ENCODE results near the gene OTX2. TPM values are rescaled to one million over a fixed set of nuclear protein-coding genes. Genes with fewer than 3 reads are reported as not detected.

OTX2 gene
- total RNA-seq (2014; rRNA removed; shearing (Covaris generic)) = not detected in 2 replicates
- not detected in 2 replicates for polyA plus RNA-seq (2015; cell fraction: cytosol; rRNA removed)
- polyA plus RNA-seq (2015; cell fraction: nucleus; rRNA removed) = not detected in 2 replicates

DNA sequence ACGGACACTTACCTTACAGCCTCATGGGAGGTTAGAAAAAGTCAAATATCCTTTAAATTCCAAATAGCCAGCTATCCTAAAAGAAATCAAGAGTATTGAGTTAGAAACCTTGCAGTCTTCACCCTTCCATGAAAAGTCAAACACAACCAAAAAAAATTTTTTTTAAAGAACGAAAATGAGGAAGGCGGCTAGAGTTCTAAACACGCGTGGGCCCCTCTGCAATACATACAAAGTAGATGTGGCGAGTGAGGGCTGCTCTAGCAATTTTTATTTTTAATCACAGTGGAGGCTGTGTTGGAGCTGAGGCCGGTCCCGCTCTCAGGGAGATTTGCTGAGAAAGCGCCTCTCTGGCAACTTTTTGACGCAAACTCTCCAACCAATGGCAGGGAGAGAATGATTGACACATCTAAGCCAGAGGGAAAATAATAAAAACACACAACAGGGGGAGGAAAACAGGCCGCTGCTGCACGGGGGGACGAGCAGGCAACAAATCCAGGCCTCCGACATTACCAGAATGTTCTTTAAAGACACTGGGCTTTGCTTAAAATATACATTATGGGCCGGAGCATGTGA lies at the start of gene OTX2:
TSS of gene OTX2 (minus strand) at position 333 of the 573 bp plus-strand sequence. CDS start 5,023 bp downstream, outside the sequence.
- DNase-seq (ENCODE audit: low read depth) = no peak

DNA sequence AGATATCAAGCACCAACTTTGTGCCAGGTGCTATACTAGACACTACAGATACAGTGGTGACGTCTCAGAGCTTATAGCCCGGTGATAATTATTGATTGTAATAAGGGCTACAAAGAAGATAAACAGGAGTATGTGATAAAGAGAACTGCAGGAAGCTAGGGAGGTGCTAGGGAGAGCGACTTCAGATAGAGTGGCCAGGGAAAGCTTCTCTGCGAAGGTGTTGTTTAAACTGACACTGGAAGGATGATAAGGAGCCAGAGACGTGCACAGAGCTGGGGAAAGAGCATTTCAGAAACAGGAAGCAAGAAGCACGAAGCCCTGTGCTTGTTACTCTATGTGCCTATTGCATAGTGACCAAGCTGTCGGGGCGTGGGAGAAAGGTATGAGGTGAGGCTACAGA lies 48.1 kb upstream of the OTX2 start:
- DNase-seq (ENCODE audit: low read depth) = no peak

DNA sequence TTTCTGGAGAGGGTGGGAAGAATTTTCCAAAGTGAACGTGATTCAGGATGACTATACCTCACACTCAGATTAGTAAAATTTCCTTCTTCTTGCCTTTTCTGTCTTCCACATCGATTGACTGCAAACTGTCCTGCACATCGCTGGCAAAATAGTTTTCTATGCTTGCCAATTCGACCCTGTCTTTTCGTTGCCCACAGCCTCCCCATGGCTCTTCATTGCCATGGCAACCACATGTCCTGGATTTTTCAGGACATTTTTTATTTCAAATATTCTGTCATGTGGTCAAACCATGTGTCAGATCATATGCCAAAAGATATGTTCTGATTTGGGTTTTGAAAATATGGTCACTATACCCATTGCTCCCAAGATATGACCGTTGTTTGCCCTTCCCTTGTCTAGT lies 46.9 kb upstream of the OTX2 start:
- DNase-seq (ENCODE audit: low read depth) = no peak

DNA sequence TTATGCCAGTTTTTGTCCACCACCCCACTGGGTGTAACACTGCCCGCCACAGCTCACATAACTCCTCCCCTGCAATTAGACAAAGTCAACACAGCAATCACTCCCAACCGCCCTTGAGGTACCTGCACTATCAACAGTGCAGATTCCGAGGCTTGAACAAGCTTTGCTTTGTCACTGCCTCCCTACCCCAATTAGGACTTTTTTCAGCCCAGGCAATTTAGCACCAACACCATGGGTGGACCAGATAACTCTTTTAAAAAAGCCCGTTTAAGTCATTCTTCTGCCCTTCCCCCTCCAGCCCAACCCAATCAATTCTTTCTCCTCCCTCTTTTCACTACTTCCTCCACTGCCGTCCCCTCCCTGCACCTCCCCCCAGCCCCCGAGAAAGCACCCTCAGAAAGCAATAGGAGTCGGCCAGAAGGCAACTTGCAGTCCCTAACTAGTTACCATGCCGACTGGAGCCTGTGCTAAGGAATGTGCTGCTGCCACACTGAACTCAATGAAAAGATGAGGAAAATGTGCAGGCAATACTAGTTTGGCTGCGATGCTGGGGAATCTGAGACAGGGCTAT lies 45.7 kb upstream of the OTX2 start:
- DNase-seq (ENCODE audit: low read depth) = no peak

DNA sequence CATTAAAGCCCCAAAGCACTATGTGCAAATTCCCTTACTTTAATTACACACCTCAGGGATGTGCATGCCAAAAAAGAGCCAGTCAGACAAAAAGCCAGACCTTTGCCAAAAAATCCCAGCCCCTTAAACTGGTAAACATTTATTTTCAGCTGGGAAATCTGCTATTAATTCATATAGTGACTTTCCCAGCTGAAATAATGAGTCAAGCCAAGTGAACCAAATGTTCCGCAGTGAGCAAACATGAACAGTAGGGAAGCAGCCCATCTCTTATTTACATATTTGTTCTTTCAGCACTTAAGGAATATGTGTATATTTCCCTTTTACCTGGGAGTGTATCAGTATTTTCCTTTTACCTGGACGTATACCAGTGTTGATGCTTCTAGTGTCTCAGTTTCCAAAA lies 44.0 kb upstream of the OTX2 start:
- DNase-seq (ENCODE audit: low read depth) = no peak

DNA sequence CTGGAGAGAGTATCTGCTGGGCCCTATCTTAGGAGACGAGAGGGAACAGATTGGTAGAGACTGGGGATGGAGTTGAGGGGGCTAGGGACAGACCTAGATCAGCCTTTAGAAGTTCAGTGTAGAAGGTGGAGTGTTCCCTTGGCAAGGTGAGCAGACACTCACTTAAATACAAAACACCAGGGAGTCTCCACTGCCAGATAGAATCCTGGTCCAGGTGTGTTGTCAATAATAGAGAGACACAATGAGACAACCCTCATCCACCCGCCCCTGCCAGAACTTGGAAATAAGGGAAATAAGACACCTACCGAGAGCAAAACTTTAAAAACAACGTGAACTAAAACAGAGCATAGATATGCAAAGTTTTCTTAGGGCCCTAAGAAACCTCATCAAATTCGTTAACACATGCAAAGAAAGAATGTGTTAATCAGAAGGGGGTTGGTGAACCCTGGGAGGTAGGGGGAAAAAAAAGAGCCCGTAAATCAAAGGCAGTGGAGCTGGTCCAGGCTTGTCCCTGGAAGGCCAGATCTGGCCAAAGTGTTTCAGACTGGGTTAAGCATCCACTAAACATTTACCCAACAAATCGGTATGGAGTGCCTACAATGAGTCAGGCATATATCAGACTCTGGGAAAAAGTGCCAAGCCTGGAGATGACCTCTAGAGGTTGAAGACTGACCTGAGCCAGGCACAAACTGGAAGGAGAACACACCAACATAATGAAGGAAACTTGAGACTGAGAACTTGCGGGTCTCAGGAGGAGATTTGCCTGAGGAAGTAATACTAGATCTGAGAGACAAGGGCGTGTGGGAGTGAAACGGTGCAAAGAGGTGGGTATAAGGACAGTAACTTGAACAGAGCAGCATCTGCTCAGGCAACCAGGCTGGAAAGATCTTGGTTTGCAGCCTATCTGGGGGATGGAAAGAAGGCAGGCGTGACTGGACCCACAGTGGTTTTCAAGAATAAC lies 37.0 kb upstream of the OTX2 start:
- DNase-seq (ENCODE audit: low read depth) = no peak

DNA sequence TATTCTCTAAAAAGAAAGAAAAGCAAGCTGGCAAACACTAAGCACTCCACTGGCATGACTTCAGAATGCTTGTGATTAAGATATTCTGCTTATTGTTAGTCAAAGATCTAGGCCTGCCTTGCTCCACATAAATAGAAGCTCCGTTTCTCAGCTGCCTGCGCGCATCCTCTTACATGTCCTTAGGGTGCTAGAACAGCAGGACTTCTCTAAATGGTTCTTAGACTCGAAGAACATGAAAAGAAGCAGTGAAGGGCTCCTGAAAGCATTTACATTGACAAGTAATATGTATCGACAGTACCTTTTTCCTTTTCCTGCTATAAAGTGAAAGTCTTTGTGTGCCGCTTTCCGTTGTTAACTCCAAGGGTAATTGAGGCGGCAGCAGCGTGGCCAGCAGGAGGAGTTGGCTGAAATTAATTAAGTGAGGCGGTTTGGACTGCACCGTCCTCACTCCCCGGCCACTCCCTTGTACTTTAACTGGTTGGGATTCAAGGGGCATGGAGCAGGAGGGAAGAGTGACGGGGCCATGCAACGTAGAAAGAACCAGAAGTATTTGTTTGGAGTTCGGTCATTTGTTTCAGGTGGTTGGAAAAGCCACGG lies 34.2 kb upstream of the OTX2 start:
- no peak for DNase-seq (ENCODE audit: low read depth)

DNA sequence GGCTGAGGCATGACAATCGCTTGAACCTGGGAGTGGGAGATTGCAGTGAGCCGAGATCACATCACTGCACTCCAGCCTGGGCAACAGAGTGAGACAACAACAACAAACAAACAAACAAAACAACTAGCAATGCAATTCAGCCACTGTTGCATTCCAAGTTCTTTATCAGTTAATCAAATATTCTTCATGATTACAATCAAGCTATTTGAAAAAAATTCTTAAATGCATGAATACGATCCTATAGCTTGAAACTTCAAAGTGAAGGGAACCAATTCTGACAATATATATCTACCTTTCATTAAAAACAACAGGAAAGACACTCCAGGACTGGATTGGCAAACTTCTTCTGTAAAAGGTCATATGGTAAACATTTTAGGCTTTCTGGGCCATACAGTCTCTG lies 31.3 kb upstream of the OTX2 start:
- DNase-seq (ENCODE audit: low read depth) = no peak

DNA sequence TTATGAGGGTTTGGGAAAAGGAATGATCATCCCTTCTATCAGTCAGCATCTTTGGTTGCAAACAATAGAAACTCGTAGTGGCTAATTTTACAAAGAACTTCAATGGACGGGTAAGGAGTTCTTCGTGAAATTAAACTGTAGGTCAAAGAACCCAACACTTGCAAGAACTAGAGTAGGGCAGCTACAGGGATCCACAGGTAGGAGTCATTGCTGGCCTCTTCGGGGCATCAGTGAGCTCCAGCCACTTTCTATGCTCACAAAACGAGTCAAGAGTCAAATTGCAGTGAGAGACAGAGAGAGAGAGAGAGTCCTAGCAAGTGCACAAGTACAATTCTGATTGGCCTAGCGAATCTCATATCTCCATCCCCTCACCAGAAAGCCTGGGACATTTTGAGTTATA lies 29.9 kb upstream of the OTX2 start:
- no peak for DNase-seq (ENCODE audit: low read depth)

DNA sequence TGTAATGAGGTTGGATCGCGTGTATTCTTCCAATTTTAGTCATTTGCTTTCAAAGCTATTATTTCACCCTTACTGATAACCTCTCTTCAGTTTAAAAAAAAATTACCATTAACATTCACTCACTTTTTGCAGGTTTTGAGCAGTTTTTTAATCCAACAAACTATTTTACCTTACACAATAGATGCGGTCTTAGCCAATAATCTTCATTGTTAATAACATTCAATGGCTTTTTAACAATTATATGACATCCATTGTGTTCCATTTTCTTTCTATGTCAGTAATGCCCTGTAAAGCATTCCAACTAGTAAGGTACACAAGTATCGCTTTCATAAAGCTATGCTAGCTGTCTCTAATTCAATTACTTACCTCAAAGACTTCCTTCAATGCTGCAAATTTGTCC lies 18.9 kb upstream of the OTX2 start:
- no peak for DNase-seq (ENCODE audit: low read depth)

DNA sequence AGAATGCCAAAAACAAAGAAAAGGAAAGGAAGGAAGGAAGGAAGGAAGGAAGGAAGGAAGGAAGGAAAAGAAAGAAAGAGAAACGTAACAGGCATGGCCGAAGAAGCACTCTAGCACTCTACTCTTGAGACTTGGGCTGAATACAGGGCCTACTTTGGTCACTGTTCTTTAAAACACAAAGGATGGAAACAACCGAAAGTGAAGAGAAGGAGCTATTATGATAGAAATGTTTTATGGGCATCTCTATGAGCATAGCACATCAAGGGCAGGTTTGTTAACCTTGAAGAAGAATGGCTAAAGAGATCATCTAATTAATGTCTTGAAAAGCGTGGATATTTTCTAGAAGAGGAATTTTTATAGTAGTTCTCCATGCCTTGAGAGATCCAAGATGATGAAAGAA lies 15.9 kb upstream of the OTX2 start:
- no peak for DNase-seq (ENCODE audit: low read depth)

DNA sequence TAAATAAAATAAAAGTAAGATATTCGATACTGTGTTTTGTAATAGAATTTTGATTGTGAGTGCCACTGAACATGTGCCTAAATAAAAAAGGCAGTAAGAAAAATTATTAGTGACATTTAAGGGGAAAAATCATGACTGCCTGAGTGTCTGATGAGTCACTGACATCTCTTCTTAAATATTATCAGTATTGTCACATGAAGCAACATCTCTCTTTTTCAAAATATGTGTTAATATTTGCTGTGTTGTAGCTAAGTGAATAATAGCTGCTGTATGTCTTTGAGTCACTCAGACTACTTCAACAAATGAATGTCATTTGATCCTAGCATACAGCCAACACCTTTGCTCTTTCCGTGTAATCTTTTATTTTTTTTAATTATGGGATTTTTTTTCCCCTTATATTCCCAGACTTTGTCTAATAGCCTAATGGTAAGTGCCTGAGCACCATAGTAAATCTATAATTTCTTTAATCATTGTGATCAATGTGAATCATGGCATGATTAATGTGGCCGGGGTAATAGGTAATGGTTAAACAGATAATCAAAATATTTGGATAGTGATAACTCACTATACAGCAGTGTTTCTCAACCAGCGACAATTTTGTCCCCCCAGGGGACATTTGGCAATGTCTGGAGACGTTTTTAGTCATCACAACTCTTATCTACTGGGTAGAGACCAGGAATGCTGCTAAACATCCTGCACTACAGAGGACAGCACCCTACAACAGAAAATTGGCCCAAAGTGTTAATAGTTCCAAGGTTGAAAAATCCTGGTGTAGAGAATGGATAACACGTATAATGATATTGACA lies 11.7 kb upstream of the OTX2 start:
- DNase-seq (ENCODE audit: low read depth) = no peak

DNA sequence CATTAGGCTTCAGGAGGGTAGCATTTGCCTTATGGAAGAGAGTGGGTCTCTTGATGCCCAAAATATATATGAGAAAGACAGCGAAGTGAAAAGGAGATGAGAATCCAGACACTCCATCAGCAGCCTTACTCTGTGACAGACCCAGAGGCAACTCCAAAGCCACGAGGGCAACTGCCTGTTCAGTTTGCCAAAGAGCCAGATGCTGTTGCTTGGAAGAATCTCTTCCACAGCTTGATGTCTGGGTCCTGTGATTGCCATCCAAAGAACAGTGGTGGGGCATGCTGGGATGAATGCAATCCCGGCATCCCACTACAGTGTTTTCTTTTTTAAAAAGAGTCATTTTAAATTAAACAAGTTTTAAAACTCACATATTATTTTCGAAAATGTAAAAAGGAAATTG lies 10.9 kb upstream of the OTX2 start:
- DNase-seq (ENCODE audit: low read depth) = no peak

DNA sequence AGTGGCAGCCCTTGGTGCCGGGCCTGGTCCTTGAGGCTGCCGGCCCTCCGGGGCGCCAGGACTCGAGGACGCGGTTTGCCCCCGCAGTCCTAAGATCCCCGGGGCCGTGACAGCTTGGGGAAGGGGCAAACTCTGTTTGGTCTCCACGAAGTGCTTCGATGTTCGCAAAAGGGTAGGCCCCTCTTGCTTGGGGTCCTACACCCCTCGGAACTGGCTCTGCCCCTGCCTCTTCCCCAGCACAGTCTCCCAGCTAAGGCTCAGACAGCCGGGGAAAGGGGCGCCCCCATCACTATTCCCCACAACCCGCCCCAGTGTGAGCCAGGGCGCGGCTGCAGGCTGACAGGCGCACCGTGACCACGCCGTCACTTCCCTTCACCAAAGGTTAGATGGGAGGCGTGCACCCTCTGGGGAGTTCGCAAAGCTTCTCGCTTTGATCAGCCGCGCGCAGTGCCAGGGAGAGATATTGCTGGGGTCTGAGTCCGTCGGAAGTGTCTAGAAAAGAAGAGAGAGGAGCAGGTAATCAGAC lies 7.2 kb upstream of the OTX2 start:
- no peak for DNase-seq (ENCODE audit: low read depth)

DNA sequence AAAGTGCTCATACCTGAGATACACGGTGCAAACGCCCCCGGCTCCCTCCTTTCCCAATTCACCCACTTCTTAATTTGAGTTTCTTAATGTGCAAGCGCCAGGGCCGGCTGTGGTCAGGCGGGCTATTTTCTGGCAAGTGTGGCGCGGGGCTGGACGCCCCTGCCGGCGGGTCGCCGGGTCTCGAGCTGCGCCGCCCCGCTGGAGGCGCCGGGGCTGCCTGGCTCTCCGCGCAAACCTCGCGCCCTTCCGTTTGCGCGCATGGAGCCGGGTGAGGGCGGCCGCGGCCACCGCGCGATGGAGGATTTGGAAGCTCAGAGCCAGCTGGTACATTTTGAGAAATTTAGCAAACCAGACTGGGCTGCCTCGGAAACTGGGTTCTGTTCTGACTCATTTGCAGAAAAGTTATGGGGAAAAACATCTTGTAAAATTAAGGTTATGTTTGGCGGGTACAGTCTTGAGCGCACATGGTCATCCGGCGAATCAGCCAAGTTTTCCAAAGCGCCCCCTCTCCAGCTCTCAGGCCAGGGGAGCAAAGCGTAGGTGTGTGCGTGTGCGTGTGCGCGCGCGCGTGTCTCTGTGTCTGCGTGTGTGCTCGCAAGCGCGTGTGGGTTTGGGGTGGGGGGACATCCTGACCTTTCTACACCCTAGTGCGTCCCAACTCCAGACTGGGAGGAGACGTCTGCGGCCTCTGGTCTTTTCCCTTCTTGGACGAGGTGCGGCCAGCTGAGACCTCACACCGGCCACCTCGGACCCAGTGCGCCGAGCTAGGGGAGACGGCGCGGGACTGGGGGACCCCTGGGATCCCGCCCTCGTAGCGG lies 6.5 kb upstream of the OTX2 start:
- DNase-seq (ENCODE audit: low read depth) = no peak

DNA sequence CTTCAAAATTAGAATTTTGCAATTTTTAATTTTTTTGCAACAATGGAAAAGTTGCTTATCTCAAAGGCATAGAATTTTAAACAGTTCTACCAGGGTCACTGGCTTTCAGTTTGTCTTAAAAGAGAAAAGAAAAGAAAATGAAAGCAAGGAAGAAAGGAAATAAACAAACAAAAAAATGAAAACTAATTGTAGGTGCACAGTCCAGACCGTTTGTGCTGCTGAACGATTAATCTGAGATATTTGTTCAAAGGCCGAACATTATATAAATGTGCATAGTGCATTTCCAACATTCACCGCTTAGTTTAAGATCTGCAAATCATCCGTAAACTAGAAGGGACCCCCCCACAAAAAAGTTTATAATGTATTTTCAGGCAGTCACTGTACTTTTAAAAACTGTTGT lies 5.5 kb upstream of the OTX2 start:
- DNase-seq (ENCODE audit: low read depth) = no peak

DNA sequence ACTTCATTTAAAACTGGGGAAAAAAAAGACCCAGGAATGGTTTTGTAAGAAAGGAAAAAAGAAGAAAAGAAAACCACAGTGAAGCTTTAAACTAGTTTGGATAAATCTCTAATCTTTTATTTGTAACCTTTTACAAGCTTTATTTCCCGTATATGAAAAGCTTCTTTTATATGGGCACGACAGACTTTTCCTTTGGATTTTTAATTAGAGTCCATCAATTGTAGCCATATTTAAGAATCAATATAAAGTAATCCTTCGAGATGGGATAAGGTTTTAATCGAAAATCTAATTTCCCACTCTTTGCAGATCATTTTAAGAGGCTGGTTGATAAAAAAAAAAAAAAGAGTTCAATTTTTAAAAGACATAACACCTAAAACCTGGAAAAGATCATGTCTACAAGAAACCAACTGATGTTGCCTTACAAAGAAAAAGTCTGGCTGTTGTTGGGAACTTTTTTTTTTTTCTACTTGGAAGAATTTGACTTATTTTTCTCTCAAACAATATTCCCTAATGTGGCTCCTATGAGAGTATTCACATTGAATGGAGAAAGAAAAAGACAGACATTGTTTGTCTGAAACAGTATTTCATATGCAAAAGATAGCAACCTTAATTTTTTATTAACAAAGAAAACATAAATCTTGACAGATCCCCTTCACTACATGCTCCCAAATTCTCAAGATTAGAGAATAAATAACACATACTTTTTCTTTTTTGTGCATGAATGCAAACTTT lies 4.9 kb upstream of the OTX2 start:
- no peak for DNase-seq (ENCODE audit: low read depth)

DNA sequence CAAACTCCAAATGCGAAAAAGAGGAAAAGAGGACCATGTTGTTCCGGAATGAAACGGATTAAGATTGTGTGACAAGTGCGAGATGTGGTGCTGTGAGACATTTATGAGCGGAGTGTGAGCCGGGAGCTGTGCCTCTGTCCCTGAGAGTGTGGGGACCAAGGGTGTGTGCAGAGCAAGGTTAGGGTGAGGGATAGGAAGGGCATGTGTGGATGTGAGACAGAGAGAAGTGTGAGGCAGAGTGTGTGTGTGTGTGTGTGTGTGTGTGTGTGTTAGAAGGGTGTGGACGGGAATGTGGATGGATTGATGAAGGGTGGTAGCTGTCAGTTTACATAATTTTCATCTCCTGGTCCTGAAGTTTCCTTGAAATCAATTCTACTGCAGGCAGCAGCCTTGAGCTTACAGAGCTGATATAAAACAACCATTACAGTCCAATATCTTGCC lies 4.3 kb upstream of the OTX2 start:
- DNase-seq (ENCODE audit: low read depth) = no peak

DNA sequence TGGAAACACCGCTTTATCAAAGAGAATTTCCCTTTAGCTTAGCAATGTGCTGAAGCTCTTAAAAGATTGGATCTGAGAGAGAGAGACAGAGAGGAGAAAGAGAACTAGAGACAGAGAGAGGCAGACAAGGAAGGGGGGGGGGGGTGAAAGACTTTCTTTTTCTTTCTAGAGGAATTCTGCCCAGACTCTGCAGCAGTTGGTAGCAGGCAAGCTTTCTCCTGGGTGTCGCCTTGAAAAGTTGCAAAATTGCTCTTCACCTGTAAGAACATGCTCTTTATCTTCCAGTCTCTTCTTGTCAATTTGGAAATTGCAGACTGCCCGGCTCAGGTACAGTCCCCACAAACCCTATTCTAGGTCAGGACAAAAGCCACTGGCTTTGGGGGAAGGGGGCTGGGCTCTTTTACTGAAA lies 2.9 kb upstream of the OTX2 start:
- no peak for DNase-seq (ENCODE audit: low read depth)
